NCI-H1417 treated with DMSO at 0.1 percent for 48 hours (cell line): ENCODE data around the gene LIMS3.
"Not testable (repeated sequence)": the region's sequence is repeated elsewhere in the genome, so short reads cannot be mapped to it uniquely, and the experiment has no call there.

Source experiments
- DNase-seq: peaks from one replicate; lab custom pipeline; 2025; lab: John Stamatoyannopoulos, UW

Gene LIMS3

DNA sequence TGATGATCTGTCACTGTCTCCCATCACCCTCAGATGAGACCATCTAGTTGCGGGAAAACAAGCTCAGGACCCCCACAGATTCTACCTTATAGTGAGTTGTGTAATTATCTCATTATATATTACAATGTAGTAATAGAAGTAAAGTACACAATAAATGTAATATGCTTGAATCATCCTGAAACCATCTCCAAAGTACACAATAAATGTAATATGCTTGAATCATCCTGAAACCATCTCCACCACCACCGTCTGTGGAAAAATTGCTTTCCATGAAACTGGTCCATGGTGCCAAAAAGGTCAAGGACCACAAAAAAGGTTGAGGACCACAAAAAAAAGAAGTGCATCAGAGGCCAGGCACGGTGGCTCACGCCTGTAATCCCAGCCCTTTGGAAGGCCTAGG lies 29.3 kb downstream of the LIMS3 start:
- not testable (repeated sequence) for DNase-seq

DNA sequence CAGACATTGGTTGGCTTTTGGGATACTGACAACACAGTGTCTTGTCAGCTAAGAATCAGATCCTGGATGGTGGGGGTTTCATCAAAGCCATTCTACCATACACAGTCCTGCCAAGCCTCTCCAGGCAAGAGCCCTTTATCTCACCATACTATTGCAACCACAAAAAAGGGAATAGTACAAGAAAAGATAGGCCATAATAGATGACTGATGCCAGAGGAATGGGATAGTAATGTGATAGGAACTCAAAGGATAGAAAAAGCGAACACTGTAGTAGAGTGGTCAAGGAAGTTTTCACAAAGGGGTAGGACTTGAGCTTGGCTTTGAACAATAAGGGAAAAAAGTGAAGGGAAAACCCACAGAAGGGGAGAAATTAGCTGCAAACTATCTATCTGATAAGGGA lies 30.7 kb downstream of the LIMS3 start:
- not testable (repeated sequence) for DNase-seq

DNA sequence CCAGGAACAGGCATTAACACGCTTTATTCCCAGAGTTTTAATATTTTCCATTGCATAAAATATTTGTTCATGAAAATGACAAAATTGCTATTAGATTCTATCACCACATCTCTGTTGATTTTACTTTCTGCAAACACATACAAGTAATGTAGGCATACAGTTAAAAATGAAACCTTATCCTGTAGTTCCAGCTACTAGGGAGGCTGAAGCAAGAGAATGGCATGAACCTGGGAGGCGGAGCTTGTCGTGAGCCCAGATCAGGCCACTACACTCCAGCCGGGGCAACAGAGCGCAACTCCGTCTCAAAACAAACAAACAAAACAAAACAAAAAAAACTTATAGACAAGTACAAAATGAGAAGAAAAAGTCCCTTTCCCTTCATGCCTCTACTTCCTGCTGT lies 38.0 kb downstream of the LIMS3 start:
- not testable (repeated sequence) for DNase-seq

DNA sequence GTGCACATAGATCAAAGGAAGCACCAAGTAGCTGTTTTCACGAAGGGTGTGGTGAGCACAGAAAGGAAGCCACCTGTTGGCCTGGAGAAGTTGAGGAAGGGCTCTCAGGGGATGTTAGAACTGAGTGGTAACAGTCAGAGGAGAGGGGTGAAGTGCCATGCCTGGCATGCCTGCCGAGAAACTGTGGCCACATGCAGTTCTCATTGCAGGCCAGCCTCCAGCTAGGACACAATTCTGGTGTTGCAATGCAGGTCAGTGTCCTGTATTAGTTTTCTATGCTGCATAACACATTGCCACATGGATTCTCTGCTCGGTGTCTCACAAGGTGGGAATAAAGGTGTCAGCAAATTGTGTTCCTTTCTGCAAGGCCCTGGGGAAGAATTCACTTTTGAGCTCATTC lies 46.9 kb downstream of the LIMS3 start:
- DNase-seq, result not testable (repeated sequence)

DNA sequence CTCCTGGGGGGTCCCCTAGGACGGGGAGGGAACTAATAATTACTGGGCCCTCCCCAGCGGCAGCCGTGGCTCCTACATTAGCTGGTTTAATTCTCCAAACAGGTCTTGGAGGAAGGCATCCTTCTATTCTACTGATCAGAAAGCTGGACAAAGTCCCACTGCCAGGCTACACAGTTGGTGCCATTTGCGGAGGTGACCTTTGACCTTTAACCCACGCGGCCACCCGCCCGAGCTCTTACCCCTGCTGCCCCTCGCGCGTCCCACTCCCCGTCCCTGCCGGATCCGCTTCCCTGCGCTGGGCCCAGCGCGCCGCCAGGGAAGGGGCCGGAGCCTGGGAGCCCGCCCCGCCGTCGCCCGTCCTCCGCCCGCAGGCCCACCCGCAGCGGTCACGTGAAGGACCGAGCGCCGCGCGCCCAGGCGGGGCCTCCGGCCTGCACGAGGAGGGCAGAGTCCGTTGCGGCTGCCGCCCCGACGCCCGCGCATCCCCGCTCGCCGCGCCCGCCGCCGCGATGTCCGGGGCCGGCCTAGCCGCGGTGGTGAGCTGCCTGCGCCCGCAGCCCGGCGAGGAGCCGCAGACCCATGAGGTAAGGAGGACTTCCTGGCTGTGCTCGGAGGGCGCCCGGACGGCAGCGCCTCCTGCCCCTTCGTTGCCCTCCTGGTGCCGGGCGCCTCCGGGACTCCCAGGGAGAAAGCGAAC lies 48.9 kb downstream of the LIMS3 start:
- DNase-seq, result not testable (repeated sequence)

DNA sequence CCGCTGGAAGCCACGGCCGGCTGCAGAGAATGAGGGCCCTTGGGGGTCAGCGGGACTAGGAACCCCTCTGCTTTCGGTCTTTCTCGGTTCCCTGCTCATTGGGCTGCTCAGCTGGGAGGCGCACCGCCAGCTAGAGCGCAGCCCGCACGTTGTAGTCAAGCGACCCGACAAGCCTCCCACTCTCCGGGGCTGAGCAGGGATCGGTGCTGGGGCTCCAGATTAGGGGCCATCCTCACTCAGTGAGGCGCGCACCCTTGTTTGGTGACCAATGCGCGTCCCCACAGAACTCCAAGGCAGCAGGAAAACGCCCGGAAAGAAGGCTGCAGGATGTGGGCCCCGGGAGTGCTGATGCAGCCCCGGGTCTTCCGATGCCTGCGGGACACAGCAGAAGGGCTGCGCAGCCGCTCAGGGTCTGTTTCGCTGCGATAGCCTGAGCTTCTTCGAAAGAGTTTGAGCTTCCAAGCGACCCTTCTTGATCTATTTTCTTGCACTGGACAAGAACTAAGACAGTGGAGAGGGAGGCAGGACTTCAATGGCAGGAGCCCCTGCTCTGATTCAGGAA lies 49.6 kb downstream of the LIMS3 start:
- not testable (repeated sequence) for DNase-seq

DNA sequence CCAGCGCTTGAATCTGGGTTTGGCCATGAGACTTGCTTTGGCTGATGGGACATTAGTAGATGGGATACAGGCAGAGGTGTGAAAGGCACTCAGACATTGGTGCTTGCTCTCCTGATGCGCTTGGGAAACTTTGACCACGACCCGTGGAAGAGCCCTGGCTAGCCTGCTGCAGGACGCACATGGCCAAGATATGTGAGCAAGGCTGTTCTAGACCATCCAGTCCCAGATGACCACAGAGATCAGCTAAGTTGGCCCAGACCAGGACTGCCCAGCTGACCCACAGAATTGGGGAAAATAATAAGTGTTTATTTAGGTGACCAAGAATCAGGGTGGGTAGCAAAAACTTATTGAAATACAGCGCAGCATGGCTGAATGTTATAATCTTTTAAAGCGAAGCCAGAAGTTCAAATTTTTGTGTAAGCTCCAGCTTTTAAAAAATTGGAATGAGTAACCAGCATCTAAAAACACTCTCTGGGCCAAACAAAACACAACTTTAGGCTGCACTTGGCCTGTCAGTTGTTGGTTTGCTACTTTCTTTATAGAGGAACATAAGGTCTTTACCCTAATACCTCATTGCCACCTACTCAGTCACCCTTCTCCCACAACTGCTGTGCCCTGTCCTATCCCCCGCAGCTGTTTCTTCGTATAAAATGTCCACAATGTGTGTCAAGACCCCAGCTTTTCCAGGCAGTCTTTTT lies 51.8 kb downstream of the LIMS3 start:
- DNase-seq, result not testable (repeated sequence)

DNA sequence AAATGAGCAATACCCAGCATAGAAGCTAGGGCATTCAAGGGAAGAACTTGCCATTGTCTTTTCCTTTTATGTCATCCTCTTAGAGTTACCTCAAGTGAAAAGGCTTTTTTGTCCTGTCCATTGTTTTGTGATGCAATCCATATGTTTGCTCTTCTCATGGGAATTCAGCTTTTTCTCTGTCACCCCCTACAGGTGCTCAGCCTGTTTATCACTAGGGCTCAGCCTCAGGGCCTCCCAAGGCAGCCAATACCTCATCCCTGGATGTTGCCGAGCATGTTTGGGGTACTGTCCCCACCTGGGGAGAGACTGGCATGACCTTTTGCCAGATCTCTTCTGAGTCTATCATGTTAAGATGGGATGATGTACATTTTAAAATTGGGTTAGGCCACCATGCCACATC lies 65.5 kb downstream of the LIMS3 start:
- not testable (repeated sequence) for DNase-seq

DNA sequence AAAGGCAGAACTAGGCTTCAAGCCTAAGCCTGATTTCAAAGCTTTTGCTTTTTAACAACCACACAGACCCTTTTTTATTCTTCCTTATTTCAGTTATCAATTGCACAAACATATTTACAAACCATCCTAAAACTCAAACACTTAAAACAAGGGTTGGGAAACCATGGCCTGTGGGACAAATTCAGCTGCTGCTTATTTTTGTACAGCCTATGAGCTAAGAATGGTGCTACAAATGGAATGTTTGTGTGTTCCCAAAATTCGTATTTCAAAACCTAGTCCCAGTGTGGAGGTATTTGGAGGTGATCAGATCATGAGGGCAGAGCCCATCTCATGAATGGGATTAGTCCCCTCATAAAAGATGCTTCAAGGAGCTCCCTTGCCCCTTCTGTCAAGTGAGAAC lies 67.0 kb downstream of the LIMS3 start:
- DNase-seq, result not testable (repeated sequence)

DNA sequence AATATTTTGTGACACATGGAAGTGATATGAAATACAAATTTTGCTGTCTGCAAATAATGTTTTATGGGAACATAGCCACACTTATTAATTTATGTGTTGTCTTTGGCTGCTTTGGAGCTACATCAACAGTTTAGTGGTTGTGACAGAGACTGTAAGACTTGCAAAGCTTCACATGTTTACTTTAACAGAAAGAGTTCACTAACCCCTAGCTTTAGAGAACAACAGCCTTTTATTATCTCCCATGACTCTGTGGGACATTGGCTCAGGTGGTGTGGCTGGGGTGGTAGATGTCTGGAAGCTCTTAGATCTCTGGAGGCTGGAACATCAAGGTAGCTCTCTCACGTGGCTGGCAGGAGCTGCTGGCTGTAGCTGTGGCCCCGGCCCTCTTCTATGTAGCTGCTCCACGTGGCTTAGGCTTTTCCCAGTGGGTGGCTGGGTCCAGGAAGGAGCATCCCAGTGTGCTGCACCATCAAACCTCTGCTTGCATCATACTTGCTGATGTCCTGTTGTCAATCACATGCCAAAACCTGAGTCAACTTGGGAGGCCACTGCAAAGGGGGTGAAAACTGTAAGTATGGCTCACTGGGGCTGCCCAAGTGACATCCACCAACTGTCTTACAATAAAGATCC lies 67.7 kb downstream of the LIMS3 start:
- not testable (repeated sequence) for DNase-seq

DNA sequence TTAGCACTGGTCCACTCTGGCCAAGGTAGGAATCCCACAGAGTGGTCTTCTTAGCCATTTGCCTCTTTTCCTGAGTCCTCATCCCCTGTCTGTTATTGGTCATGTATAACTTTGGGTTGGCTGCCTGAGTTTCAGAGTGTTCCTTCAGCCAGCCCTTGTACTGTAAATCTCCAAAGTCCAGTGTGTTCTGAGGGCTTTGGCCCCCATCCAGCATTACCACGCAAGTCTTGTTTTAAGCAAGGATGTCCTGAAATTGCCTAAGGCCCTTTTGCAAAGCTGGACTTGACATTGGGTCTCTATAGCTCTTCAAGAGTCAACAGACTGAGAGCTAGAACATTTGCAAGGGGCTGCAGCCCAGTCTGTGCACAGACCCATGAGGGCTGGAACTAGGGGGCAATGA lies 68.4 kb downstream of the LIMS3 start:
- not testable (repeated sequence) for DNase-seq

DNA sequence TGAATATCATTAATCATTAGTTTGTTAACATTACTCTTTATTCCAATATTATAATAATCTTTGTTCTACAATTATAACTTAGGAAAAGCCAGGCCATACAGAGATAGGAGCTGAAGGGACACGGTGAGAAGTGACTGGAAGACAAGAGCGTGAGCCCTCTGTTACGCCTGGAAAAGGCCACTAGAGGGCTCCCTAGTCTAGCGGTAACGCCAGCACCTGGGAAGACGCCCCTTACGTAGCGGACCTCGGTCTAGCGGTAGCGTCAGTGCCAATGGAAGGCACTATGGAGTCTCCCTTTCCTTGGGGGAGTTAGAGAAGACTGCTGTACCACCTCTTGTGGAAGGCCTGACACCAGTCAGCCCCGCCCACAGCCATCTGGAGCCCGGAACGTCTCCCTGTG lies 71.4 kb downstream of the LIMS3 start:
- not testable (repeated sequence) for DNase-seq

DNA sequence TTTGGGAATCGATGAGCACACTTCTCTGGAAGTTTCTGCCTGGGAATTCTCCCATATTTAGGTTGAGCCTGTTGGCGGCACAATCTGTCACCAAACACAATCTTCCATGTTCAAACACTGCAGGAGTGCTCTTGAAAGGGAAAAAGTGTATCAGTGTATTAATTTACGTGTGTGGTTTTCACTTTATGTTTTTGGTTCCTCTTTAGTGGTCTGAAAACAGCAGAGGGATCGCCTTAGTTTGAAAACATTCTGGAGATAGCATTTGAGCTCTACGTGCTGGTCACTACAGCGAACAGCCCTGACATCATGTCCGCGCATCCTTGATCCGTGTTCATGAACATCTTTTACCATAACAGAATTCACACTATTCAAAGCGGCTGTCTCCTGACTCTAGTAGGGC lies 73.2 kb downstream of the LIMS3 start:
- not testable (repeated sequence) for DNase-seq
